H9 (cell line): Measurements from ENCODE around the gene IL12RB2. TPM values are rescaled to one million over a fixed set of nuclear protein-coding genes. Genes with fewer than 3 reads are reported as not detected.

Source experiments
- DNase-seq: peaks from one replicate; pipeline ENCODE4 v3.0.0-alpha.2; 2017
- H2AFZ ChIP-seq: one replicate; pipeline ENCODE4 v1.6.1; 2013; ENCODE audit warnings: mild to moderate bottlenecking, low read length, control low read depth, moderate library complexity
- H2AK5ac ChIP-seq: 2 replicates; pipeline ENCODE4 v1.6.1; 2013; ENCODE audit warnings: low read length, control low read depth, mixed read lengths; ENCODE audit not compliant: insufficient read length
- H2BK120ac ChIP-seq: one replicate; pipeline ENCODE4 v1.6.1; 2013; ENCODE audit warnings: low read depth, mild to moderate bottlenecking, low read length, control low read depth, inconsistent platforms; ENCODE audit not compliant: poor library complexity, severe bottlenecking
- H2BK12ac ChIP-seq: 2 replicates; pipeline ENCODE4 v1.6.1; 2013; ENCODE audit warnings: low read length, control low read depth, mixed read lengths, low read depth; ENCODE audit not compliant: insufficient read length
- H2BK15ac ChIP-seq: 2 replicates; pipeline ENCODE4 v1.6.1; 2013; ENCODE audit warnings: low read depth, low read length, control low read depth
- H2BK20ac ChIP-seq: one replicate; pipeline ENCODE4 v1.6.1; 2013; ENCODE audit warnings: low read depth, mild to moderate bottlenecking, low read length, control low read depth, inconsistent platforms; ENCODE audit not compliant: poor library complexity, severe bottlenecking
- H2BK5ac ChIP-seq: 2 replicates; pipeline ENCODE4 v1.6.1; 2013; ENCODE audit warnings: low read length, control low read depth, mixed read lengths; ENCODE audit not compliant: insufficient read length
- H3K14ac ChIP-seq: 2 replicates; pipeline ENCODE4 v1.6.1; 2013; ENCODE audit warnings: low read length, control low read depth; ENCODE audit not compliant: insufficient read depth
- H3K18ac ChIP-seq: 2 replicates; pipeline ENCODE4 v1.6.1; 2013; ENCODE audit warnings: low read depth, mild to moderate bottlenecking, mixed read lengths, low read length, control low read depth; ENCODE audit not compliant: insufficient read length
- H3K23ac ChIP-seq: 2 replicates; pipeline ENCODE4 v1.6.1; 2013; ENCODE audit warnings: low read length, control low read depth, mixed read lengths, low read depth; ENCODE audit not compliant: insufficient read length
- H3K23me2 ChIP-seq: 2 replicates; pipeline ENCODE4 v1.6.1; 2013; ENCODE audit warnings: low read depth, mild to moderate bottlenecking, mixed read lengths, low read length, control low read depth; ENCODE audit not compliant: insufficient read length, poor library complexity, severe bottlenecking
- H3K27ac ChIP-seq: 2 replicates; pipeline ENCODE4 v1.5.1; 2013; ENCODE audit warnings: low read length, control low read depth, mixed read lengths, low read depth; ENCODE audit not compliant: insufficient read length
- H3K27me3 ChIP-seq: 2 replicates; pipeline ENCODE4 v1.6.1; 2013; ENCODE audit warnings: low read length, control low read depth, inconsistent platforms; ENCODE audit not compliant: insufficient read depth
- H3K4ac ChIP-seq: 2 replicates; pipeline ENCODE4 v1.6.1; 2013; ENCODE audit warnings: low read depth, mild to moderate bottlenecking, control low read depth, inconsistent platforms, low read length, moderate library complexity
- H3K4me1 ChIP-seq: 2 replicates; pipeline ENCODE4 v1.6.1; 2013; ENCODE audit warnings: low read length, control low read depth, inconsistent platforms; ENCODE audit not compliant: insufficient read depth
- H3K4me2 ChIP-seq: 2 replicates; pipeline ENCODE4 v1.6.1; 2013; ENCODE audit warnings: low read length, control low read depth, mixed read lengths; ENCODE audit not compliant: insufficient read length, insufficient read depth
- H3K56ac ChIP-seq: 2 replicates; pipeline ENCODE4 v1.6.1; 2013; ENCODE audit warnings: low read depth, mild to moderate bottlenecking, mixed read lengths, low read length, control low read depth; ENCODE audit not compliant: insufficient read length
- H3K79me1 ChIP-seq: 2 replicates; pipeline ENCODE4 v1.6.1; 2013; ENCODE audit warnings: low read depth, mild to moderate bottlenecking, moderate library complexity, low read length, control low read depth, inconsistent platforms; ENCODE audit not compliant: insufficient read depth, poor library complexity, severe bottlenecking
- H3K79me2 ChIP-seq: 2 replicates; pipeline ENCODE4 v1.6.1; 2013; ENCODE audit warnings: low read length, control low read depth, inconsistent platforms; ENCODE audit not compliant: insufficient read depth
- H3K9ac ChIP-seq: 2 replicates; pipeline ENCODE4 v1.6.1; 2013; ENCODE audit warnings: low read length, control low read depth, mixed read lengths; ENCODE audit not compliant: insufficient read length; ENCODE audit errors: extremely low read depth
- H3K9me3 ChIP-seq: one replicate; pipeline ENCODE4 v1.6.1; 2013; ENCODE audit warnings: low read depth, low read length, inconsistent platforms; ENCODE audit not compliant: control insufficient read depth
- H3T11ph ChIP-seq: one replicate; pipeline ENCODE4 v1.6.1; 2013; ENCODE audit warnings: mild to moderate bottlenecking, low read length, control low read depth, inconsistent platforms
- H4K20me1 ChIP-seq: one replicate; pipeline ENCODE4 v1.6.1; 2013; ENCODE audit not compliant: control insufficient read depth, insufficient read length, insufficient read depth
- H4K5ac ChIP-seq: 2 replicates; pipeline ENCODE4 v1.6.1; 2013; ENCODE audit warnings: low read depth, mild to moderate bottlenecking, mixed read lengths, low read length, control low read depth; ENCODE audit not compliant: insufficient read length
- H4K8ac ChIP-seq: replicated peaks from 2 replicates; pipeline ENCODE4 v1.6.1; 2013; ENCODE audit warnings: low read length, control low read depth, mixed read lengths, low read depth; ENCODE audit not compliant: insufficient read length
- H4K91ac ChIP-seq: 2 replicates; pipeline ENCODE4 v1.6.1; 2013; ENCODE audit warnings: low read depth, mild to moderate bottlenecking, moderate library complexity, mixed read lengths, low read length, control low read depth; ENCODE audit not compliant: insufficient read length
- H3K27ac Mint-ChIP-seq, 3 experiments: 2 replicates in 2 of 3; 3 replicates in 1 of 3; pipeline ENCODE4 v1.8.0; 2020 to 2021; ENCODE audit warnings: mixed read lengths in 3 of 3, mild to moderate bottlenecking in 1 of 3, moderate library complexity in 1 of 3
- H3K27me3 Mint-ChIP-seq: 2 replicates; pipeline ENCODE4 v1.8.0; 2021; ENCODE audit warnings: low read depth, mild to moderate bottlenecking, moderate library complexity, mixed read lengths
- H3K36me3 Mint-ChIP-seq, 3 experiments: 2 replicates in 2 of 3; 3 replicates in 1 of 3; pipeline ENCODE4 v1.8.0; 2020 to 2021; ENCODE audit warnings: low read depth in 3 of 3, mixed read lengths in 3 of 3; ENCODE audit not compliant: insufficient read depth in 1 of 3
- H3K4me1 Mint-ChIP-seq, 2 experiments: 2 replicates each; pipeline ENCODE4 v1.8.0; 2020; ENCODE audit warnings: mixed read lengths in 2 of 2
- H3K4me3 Mint-ChIP-seq, 2 experiments: 2 replicates in 1 of 2; 3 replicates in 1 of 2; pipeline ENCODE4 v1.8.0; 2020 to 2021; ENCODE audit warnings: mild to moderate bottlenecking in 2 of 2, mixed read lengths in 2 of 2, moderate library complexity in 1 of 2
- H3K9me3 Mint-ChIP-seq, 2 experiments: 2 replicates in 1 of 2; 3 replicates in 1 of 2; pipeline ENCODE4 v1.8.0; 2020; ENCODE audit warnings: mild to moderate bottlenecking in 2 of 2, mixed read lengths in 2 of 2, moderate library complexity in 1 of 2
- WGBS: extraction: QIAGEN DNeasy Blood & Tissue Kit; methylation state at CpG from one replicate; pipeline ENCODE4 v1.1.7; 2013; ENCODE audit warnings: missing lambda C conversion rate, low lambda C conversion rate, mixed read lengths; ENCODE audit not compliant: insufficient read length; ENCODE audit errors: extremely low coverage; 5-methylcytosine and 5-hydroxymethylcytosine counted together
- total RNA-seq: library from RNA; stranded (reverse); gene quantifications from 2 replicates; pipeline ENCODE4 v1.2.1, GENCODE V29; 2021
- TF ChIP-seq, protein P1 (sequence below): fragments of 200-600 bp; sonication (generic); conservative IDR thresholded peaks from 3 replicates; pipeline ENCODE4 v1.8.0; 2021; ENCODE audit warnings: antibody characterized with exemption, mild to moderate bottlenecking

The IL12RB2 gene
- total RNA-seq, 1 experiment from 2014 or later: 0.77 TPM

DNA sequence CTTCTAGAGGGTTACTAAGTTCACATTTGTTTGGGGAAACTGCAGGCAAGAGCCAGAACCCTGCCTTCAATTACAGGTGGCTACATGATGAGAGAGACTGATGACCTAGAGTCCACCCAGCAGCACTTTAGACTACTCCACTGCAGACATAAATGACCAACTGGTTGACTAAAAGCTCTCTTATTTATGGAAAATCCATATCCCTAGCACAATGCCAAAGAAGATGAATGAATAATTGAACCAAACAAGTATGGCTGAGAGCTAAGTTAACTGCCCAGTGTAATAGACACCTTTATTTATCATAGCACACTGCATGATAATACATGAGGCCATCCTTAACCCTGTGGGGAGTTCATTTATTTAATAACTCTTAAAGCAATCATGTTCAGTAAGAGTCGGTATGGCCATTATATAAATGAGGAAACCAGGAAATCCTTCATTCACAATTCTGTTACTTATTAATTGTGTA is 60.4 kb downstream of the IL12RB2 start:
- TF ChIP-seq, protein P1, sequence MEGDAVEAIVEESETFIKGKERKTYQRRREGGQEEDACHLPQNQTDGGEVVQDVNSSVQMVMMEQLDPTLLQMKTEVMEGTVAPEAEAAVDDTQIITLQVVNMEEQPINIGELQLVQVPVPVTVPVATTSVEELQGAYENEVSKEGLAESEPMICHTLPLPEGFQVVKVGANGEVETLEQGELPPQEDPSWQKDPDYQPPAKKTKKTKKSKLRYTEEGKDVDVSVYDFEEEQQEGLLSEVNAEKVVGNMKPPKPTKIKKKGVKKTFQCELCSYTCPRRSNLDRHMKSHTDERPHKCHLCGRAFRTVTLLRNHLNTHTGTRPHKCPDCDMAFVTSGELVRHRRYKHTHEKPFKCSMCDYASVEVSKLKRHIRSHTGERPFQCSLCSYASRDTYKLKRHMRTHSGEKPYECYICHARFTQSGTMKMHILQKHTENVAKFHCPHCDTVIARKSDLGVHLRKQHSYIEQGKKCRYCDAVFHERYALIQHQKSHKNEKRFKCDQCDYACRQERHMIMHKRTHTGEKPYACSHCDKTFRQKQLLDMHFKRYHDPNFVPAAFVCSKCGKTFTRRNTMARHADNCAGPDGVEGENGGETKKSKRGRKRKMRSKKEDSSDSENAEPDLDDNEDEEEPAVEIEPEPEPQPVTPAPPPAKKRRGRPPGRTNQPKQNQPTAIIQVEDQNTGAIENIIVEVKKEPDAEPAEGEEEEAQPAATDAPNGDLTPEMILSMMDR: no peak
- H3K27ac Mint-ChIP-seq: no peak overlapping the region

More for the DNA sequence above, 60.4 kb downstream of the IL12RB2 start:
- H2BK20ac ChIP-seq: no peak overlapping the region
- H3K27me3 ChIP-seq: no peaks in the 10 kb centered on the region
- no peak overlapping the region for H2AFZ ChIP-seq
- DNase-seq: no peak
- no peak overlapping the region for H4K5ac ChIP-seq
- H2BK12ac ChIP-seq: no peak overlapping the region
- no peak overlapping the region for H3K27ac ChIP-seq
- H3K4me1 ChIP-seq: no peaks in the 10 kb centered on the region
- H2BK120ac ChIP-seq: no peak overlapping the region
- no peak overlapping the region for H3K14ac ChIP-seq
- H4K20me1 ChIP-seq: no peaks in the 10 kb centered on the region
- no peak overlapping the region for H3K4me3 Mint-ChIP-seq
- no peak overlapping the region for H3K9ac ChIP-seq
- no peak overlapping the region for H4K8ac ChIP-seq
- H3K4ac ChIP-seq: no peak overlapping the region
- H3K18ac ChIP-seq: no peak overlapping the region
- H3K9me3 ChIP-seq: no peaks in the 10 kb centered on the region
- no peak overlapping the region for H3K23ac ChIP-seq
- no peaks in the 10 kb centered on the region for H3K79me2 ChIP-seq
- H2AK5ac ChIP-seq: no peak overlapping the region
- no peak overlapping the region for H3K56ac ChIP-seq
- no peaks in the 10 kb centered on the region for H3K79me1 ChIP-seq
- H2BK15ac ChIP-seq: no peak overlapping the region
- no peaks in the 10 kb centered on the region for H3K27me3 Mint-ChIP-seq
- no peak overlapping the region for H3K4me2 ChIP-seq
- no CpG with 5 or more reads among the region's 1 CpG for WGBS
- H3K36me3 Mint-ChIP-seq: no peaks in the 10 kb centered on the region
- no peaks in the 10 kb centered on the region for H3K9me3 Mint-ChIP-seq
- H4K91ac ChIP-seq: no peak overlapping the region
- no peak overlapping the region for H3T11ph ChIP-seq
- peaks cover 13 to 16% of the 10 kb centered on the region in 2 experiments for H3K4me1 Mint-ChIP-seq
- no peak overlapping the region for H2BK5ac ChIP-seq
- H3K23me2 ChIP-seq: no peaks in the 10 kb centered on the region
